GM21786 (cell line): ENCODE data around the gene WBP2.
A peak's percentile ranks its signal among the peaks of the same experiment; 100 is the strongest.
"Not testable (repeated sequence)": the region's sequence is repeated elsewhere in the genome, so short reads cannot be mapped to it uniquely, and the experiment has no call there.

Experiments used
- ATAC-seq: cut with Tn5 transposase; IDR thresholded peaks from one replicate; pipeline ENCODE4 v1.9.1; 2021; ENCODE audit not compliant: unreplicated experiment

The WBP2 gene

DNA sequence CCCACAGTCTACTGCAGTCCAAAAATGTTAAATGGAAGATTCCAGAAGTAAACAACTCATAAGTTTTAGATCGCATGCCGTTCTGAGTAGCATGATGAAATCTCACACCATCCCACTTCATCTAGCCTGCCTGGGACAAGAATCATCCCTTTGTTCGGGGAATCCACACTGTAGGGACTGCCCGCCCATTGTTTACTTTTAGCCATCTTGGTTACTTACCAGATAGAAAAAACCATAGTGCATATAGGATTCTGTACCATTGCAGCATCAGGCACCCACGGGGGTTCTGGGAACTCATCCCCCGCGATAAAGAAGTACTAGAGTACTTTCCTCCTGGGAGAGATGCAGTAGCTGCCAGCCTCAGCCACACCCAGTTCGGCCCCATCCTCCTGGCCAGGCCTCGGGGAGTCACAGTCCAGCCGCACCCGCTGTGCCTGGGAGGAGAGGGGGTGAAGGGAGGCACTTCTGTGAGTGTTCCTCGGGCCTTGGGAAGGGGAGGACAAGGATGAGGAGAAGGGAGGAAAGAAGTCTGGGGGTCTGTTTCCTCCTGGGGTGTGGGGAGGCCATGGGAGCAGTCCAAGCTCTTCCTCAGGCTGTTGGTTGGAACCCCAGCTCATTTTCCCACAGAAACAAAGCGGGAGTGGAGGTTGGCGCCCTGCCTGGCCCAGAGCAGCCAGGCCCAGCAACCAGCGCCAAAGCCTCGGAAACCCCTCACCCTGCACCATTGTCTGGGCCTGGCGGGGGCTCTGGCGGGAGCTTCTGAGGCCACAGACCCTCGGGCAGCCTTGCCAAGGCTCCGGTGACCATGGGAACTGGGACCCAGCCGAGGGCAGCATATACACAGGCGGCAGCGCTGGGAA, 14.4 kb upstream of the WBP2 start:
- no peak for ATAC-seq

DNA sequence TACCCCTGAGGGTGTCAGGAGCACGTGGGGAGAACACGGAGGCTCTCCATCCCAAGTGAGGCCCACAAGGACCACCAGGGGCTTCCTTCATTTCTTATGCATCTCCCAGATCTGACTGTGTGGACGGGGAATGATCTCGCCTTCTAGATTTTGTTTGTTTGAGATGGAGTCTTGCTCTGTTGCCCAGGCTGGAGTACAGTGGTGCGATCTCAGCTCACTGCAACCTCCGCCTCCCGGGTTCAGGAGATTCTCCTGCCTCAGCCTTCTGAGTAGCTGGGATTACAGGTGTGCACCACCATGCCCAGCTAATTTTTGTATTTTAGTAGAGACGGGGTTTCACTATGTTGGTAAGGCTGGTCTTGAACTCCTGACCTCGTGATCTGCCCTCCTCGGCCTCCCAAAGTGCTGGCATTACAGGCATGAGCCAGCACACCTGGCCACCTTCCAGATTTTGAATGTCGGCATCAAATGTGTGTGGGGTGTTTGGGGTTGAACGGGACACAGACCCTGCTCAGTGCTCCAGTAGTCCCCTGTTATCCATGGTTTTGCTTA, 13.7 kb upstream of the WBP2 start:
- not testable (repeated sequence) for ATAC-seq

- ATAC-seq: not testable (repeated sequence)
Measured at GRCh38 chr17:75865404-75866188, 10.5 kb upstream of the WBP2 start.

DNA sequence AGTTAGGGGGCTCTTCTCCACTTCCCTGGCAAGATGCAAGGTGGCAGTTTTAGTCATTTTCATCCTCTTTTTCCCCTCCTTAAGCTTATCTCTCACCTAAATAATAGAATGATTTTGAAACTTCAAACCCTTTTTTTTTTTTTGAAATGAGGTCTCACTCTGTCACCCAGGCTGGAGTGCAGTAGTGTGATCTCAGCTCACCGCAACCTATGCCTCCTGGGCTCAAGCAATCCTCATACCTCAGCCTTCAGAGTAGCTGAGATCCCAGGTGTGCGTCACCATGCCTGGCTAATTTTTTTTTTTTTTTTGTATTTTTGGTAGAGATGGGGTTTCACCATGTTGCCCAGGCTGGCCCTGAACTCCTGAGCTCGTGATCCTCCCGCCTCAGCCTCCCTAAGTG, 9.8 kb upstream of the WBP2 start:
- ATAC-seq: peak; percentile 21

- peak; percentile 84 for ATAC-seq
Measured at GRCh38 chr17:75864448-75864871, 9.3 kb upstream of the WBP2 start.

DNA sequence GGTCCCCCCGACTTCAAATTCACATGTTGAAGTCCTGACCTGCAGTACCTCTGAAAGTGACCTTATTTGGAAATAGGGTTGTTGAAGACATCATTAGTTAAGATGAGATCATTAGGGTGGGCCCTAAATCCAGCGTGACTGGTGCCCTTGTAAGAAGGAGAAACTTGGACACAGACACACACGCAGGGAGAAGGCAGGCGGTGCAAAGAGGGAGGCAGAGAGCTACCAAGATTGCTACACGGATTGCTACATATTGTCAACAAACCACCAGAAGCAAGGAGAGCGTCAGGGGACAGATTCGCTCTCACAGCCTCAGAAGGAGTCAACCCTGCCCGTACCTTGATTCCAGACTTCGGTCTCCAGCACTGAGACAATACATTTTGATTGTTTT, 6.8 kb upstream of the WBP2 start:
- no peak for ATAC-seq

GRCh38 chr17:75859358-75859757, 4.2 kb upstream of the WBP2 start:
- not testable (repeated sequence) for ATAC-seq

GRCh38 chr17:75856062-75856756, 1.1 kb upstream of the WBP2 start:
- no peak for ATAC-seq

DNA sequence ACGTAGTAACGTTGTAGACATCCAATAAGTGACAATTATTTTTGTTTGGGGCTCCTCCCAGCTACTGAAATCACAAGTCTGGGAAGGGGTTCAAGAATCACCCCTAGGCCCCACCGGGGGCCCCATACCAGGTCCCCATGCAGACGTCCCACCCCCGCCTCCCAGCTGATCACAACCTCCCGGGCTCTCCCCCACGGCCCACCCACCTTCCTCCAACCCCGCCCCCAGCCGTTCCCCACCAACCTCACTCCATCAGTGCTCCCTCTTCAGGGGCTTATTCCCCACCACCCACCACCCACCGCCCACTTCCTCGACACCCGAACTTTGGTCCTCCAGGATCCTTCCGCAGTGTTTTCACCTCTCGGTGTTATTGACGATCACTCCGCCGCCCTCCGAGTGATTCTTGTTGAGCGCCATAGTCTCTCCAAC, 240 bp downstream of the WBP2 start:
- no peak for ATAC-seq

DNA sequence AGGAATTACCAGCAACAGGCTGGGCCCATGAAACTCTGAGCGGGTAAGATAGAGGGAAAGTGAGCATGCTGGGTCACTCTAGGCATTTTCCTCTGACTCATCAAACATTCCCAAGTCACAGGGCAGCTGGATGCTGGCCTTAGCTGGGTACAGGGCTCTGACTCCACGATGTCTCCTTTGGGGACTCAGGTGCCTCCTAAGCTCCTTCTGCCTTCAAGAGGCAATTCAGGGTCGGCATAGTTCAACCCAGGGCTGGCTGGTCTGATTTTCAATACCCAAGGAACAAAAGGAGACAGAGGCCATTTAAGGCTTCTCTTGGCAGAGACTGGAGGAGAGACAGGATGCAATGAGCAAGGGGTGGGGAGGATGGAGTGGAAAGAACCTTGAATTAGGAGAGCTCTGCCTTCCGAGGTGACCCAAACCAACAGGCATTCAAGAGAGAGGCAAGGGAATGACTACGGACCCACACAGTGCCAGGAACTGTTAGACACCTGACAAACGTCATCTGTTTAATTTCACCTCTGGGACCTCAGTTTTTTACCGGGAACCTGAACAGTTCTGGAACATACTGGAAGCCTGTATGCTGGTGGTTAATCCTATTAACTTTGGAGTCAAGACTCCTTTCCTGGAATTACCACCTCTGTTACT, 910 bp downstream of the WBP2 start:
- no peak for ATAC-seq

DNA sequence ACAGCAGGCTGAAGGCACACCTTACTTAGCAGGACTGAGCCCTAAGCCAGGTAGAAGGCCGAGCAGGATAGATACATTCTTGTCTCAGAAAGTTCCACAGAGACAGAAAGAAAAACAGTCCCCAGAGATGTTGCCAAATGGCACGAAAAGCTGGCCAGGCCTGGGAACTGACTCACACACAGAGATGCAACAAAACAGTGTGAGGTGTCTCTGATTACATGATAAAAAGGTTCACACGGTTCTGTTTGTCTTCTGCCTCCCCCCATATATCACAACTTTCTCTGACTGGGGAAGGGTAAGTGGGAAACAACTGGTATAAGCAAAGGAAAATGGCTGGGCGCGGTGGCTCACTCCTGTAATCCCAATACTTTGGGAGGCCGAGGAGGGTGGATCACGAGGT, 1.7 kb downstream of the WBP2 start:
- ATAC-seq: no peak

DNA sequence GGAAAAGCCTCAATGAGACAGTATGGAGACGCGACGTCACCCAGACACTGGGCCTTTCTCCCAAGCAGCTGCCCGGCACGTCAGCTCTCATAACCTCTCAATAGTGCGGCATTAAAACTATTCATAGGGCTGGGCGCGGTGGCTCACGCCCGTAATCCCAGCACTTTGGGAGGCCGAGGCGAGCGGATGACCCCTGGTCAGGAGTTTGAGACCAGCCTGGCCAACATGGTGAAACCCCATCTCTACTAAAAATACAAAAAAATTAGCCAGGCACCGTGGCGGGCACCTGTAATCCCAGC, 3.5 kb downstream of the WBP2 start:
- ATAC-seq: not testable (repeated sequence)

DNA sequence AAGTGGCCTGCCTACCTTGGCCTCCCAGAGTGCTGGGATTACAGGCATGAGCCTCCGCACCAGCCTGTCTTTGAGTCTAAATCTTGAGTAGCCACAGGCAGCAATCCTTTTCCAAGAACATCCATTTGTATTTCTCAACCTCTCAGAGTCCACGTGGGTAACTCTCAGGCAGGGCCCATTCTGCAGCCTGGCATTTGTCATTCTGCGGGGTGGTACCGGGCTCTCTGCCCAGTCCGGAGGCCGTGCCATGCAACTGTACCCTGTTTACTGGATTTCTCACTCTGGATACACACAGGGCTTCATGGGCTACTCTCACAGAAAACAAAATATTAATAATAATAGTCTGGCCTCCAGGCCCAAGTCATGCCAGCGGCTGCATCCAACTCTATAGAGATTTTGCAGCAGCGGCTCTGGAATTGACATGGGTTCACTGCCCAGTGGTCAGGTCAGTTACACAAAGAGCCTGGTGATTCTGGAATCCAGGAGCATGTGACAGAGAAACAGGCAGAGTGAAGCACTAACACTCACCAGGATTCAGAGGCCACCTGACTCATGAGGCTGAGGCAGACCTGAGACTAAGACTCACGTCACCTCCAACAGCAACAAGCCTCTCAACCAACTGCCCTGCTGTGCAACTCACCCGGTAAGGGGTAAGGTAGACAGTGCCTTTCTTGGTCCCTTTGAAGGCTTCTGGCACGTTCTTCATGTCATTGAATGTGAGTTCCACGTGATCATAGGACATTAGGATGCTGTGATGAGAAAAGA, 4.0 kb downstream of the WBP2 start:
- ATAC-seq: no peak

DNA sequence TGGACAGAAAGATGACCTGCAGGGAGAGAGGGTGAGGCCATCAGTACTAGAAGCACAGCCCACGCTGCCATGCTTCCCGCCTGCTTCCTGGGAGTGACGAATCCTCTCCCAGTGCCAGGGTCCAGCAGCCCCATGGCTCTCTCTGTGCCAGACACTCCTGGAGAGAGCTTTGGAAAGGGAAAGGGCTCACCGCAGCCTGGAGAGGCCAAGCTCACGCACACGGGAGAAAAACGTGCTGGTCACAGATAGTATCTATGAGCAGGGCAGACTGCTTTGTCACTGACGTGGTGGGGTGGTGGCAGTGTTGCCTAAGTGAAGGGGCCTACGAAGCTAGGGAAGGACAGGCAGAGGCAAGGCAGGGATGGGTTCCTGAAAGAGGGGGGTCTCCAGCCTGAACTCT, 5.4 kb downstream of the WBP2 start:
- ATAC-seq: no peak

DNA sequence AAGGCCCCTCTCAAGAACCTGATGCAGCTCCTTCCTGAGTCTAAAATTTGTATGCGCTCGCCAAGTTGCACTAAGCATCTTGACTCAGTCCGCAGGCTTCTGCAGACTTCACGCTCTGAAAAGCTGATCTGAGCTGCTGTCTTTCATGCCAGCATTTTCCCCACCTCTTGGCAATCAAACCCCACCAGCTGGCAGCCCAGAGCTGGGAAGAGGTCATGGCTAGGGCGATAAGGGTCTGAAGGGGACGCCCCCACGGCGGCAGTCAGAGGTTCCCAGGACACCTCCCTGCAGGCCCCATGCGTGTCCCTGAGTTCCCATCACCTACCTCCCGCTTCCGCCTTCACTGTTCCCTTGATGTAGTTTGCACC, 5.9 kb downstream of the WBP2 start:
- ATAC-seq: no peak

- no peak for ATAC-seq
Measured at GRCh38 chr17:75848523-75849278, 6.4 kb downstream of the WBP2 start.

DNA sequence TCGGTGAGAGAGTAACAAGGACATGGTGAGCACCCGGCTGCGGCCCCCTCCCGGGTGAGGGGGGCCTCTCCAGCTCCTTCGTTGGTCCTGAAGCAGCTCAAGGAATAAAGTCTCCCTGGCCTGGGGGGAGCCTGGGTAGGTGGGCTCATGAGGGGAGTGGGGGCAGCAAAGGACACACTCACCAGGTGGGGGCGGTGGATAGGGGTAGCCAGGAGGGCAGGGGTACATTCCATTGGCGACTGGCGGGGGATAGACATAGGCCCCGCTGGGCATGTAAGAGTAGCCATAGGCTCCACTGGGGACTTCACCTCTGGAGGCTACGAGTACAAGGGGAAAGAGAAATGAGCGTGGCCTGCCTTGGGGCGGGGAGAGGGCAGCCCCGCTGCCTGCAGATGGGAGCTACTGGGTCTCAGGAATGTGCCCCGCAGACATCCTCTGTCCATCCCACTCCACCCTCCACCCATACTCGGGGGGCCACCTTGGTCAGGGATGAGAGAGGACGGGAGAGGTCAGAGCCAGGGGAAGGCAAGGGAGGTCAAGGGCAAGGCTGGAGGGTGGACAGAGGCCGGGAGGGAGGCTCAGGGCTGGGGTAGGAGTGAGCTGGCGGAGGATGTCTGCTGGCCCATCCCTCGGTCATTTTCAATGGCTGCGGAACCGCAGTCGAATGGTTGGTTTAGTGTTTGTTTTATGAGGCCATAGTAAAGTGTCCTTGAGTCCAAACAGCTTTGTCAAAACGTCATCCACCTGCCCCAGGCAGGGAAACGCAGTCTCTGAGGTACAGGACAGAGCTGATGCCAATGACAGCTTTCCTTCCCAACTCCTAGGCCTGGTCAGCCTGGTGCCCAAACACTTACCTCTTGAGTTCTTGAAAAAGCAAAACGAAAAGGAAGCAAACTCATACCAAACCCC, 7.3 kb downstream of the WBP2 start:
- ATAC-seq: no peak
